ENCODE results near the gene HNRNPLL.

The HNRNPLL gene

DNA sequence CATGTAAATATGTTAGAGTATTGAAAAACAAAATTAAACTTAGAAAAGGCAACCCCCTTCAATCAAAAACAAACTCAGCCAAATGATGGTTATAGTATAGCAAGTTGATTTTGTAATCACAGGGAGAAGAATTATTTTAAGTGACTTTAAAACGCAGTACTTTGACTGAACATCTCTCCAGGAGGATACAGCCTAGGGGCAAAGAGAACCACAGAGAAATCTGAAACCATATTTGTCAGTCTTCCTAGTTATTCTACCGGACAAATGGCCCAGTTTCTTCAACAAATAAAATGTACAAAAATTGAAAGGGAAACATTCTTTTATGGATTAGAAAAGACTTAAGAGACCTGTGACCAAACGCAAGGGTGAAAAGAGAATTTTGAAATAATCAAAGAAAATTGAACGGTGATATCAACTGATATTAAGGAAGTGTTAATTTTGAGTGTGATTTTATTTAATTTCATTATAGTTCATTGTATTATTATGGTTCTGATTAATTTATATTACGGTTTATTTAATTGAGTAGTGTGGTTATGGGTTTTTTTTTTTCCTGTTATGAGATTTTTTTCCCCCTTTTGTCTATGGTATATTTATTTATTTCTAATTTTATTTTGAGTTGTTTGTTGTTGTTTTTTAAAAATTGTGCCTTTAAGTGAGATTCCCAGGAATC, 75.3 kb downstream of the HNRNPLL start:
- no peak for DNase-seq

DNA sequence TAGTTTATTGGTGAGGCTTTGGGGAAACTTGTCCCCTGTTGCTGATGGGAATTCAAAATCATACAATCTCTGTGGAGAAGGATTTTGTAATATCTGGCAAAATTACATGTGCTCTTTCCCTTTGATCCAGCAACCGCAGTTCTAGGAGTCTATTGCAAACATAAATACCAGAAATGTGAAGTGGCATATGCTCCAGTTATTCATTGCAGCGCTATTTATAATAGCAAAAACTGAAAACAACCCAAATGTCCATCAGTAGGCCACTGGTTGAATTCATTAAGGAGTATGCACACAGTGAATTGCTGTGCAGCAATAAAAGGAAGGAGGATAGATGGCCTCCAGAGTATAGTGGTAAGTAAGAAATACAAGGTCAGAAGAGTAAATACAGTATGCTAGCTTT, 76.5 kb downstream of the HNRNPLL start:
- peak; percentile 70 for DNase-seq

DNA sequence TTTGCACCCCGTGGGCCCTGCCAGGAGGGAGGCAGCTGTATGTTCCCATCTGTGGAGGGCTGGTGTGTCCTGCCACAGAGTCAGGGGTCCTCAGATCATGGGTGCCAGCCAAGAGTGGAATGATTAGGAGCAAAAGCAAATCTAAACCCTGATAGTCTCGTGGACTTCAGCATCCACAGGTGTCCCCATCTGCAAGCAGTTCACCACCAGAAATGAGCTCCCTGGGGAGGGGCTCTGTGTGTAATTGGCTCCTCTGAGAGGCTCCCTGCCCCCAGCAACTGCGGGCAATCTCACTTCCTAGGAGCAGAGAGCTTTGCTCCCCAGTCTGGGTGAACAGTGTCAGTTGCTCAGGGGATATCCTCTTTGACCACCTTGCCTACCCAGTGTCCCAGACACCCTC, 78.1 kb downstream of the HNRNPLL start:
- DNase-seq = no peak

DNA sequence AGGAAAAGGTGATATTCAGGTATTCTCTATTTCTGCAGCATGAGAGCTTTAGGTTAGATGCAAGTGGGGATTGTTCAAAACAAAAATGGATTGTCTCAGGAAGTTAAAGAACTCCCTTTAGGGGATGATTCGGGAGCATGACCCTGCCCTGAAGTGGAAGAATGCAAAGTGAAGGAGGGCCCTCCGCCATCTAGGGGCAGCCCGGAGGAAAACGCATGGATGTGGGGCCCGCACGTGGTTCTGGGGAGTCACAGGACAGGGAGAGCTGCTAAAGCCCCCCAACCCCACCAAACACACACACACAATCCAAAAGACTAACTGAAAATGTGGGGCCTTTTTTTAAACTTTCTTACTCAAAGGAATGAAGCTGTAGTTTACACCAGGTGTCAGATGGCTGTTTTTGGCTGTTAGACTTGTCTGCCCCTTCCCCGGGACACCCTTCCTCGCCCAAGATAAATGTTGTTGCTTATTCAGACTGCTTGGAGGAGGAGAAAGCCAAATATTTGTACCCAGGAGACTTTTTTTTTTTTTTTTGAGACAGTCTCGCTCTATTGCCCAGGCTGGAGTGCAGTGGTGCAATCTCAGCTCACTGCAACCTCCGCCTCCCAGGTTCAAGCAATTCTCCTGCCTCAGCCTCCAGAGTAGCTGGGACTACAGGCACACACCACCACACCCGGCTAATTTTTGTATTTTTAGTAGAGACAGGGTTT, 78.8 kb downstream of the HNRNPLL start:
- DNase-seq = no peak

DNA sequence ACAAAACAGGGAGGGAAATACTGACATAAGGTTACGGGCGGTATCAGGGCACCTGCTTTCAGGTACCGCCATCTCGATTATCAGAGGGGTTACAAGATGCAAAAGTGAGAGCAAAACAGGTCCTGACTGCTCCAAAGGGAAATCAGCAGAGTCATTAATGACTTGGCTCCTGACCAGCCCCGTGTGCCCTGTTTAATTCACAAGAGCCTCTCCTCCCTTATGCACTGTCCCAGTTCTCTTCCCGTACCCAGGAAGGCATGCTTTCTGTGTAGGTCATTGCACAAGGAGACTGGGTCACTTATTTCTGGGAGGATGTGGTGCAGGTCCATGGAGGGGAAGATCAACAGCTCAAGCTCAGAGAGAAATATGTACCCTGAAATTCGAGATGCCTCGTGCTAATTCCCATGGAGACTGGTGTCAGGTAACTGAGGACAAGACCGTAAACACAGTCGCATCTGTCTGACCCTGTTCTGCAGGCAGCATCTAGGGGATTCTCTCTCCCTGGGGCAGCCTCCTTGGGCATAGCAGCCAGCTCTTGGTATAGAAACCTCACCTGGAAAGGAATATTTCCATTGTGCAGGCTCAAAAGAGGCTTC, 79.9 kb downstream of the HNRNPLL start:
- no peak for DNase-seq

DNA sequence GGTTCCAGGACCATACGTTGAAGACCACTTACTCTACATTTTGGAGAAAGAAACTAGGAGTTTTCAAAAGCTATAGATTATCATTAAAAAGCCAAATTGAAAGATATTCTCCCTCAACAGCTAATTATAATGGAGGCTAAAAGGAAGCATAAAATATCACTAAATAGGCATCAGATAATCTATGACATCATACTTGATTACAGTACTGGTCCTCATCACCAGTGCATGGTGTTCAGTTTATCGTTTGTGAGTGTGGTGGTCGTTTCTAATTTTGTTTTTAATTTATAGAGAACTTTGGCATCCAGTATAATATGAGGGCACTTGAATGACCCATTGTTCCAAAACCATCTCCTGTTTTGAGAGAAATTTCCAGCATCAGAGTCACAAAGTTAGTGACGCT, 80.9 kb downstream of the HNRNPLL start:
- DNase-seq = no peak

GRCh38 chr2:38517284-38517683, 85.4 kb downstream of the HNRNPLL start:
- DNase-seq = no peak

DNA sequence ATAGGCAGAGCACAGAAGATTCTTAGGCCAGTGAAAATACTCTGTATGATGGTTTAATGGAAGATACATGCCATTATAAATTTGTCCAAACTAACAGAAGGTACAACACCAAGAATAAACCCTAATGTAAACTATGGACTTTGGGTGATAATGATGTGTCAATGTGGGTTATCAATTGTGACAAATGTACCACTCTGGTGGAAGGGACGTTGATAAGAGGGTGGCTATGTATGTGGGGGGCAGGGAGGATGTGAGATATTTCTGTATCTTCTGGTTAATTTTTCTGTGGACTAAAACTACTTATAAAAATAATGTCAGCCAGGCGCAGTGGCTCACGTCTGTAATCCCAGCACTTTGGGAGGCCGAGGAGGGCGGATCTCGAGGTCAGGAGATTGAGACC, 86.2 kb downstream of the HNRNPLL start:
- no peak for DNase-seq

- no peak for DNase-seq
Observed at GRCh38 chr2:38516122-38516521, 86.6 kb downstream of the HNRNPLL start.

GRCh38 chr2:38515155-38516074, 87.3 kb downstream of the HNRNPLL start:
- DNase-seq = peak; percentile 22

- DNase-seq = no peak
Observed at GRCh38 chr2:38514603-38515154, 88.0 kb downstream of the HNRNPLL start.

DNA sequence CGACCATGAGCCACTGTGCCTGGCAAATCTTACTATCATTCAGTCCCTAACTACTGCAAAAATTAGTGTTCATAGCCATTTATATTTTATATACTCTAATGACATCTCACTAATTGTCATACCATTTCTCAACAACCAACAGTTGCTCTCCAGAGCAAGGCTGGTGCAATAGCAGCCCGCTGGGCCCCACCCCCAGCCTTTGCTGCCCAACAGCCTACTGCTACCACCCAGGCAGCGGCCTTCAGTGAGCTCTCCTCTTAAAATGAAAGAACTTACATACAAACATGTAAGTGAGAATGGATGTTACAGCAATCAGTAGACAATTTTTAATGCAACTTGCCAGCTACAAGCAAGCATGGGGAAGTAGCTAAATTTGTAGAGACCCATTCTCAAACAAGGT, 90.5 kb downstream of the HNRNPLL start:
- no peak for DNase-seq
